Glutamatergic neuron (in vitro differentiated cells): ENCODE data around the gene DNAJB2. TPM values are rescaled to one million over a fixed set of nuclear protein-coding genes. Genes with fewer than 3 reads are reported as not detected.
"Not testable (repeated sequence)": the region's sequence is repeated elsewhere in the genome, so short reads cannot be mapped to it uniquely, and the experiment has no call there.

Source experiments
- DNase-seq: peaks from one replicate; pipeline ENCODE4 v3.0.0; 2022
- H3K27ac Mint-ChIP-seq: one replicate; pipeline ENCODE4 v1.8.0; 2020; ENCODE audit warnings: mild to moderate bottlenecking, mixed read lengths, inconsistent platforms; ENCODE audit not compliant: unreplicated experiment
- H3K27me3 Mint-ChIP-seq: one replicate; pipeline ENCODE4 v1.8.0; 2020; ENCODE audit warnings: mild to moderate bottlenecking, moderate library complexity, mixed read lengths, inconsistent platforms; ENCODE audit not compliant: unreplicated experiment
- H3K36me3 Mint-ChIP-seq: one replicate; pipeline ENCODE4 v1.8.0; 2020; ENCODE audit warnings: mild to moderate bottlenecking, mixed read lengths, inconsistent platforms; ENCODE audit not compliant: unreplicated experiment
- H3K4me1 Mint-ChIP-seq: one replicate; pipeline ENCODE4 v1.8.0; 2020; ENCODE audit warnings: mild to moderate bottlenecking, low read depth, mixed read lengths, inconsistent platforms; ENCODE audit not compliant: unreplicated experiment
- H3K4me3 Mint-ChIP-seq: one replicate; pipeline ENCODE4 v1.8.0; 2020; ENCODE audit warnings: mild to moderate bottlenecking, mixed read lengths, inconsistent platforms; ENCODE audit not compliant: unreplicated experiment
- H3K9me3 Mint-ChIP-seq: one replicate; pipeline ENCODE4 v1.8.0; 2020; ENCODE audit warnings: mild to moderate bottlenecking, moderate library complexity, mixed read lengths, inconsistent platforms; ENCODE audit not compliant: unreplicated experiment
- total RNA-seq: library from RNA; stranded (reverse); fragmentation: NEBNext Ultra II Directional; extraction: Animal tissue kit (Norgen Biotek cat#: 25700); gene quantifications from one replicate; pipeline ENCODE4 v1.2.1, GENCODE V29; 2021; ENCODE audit not compliant: unreplicated experiment
- TF ChIP-seq, protein P1 (sequence below): fragments of 200-600 bp; sonication (generic); IDR thresholded peaks from one replicate; pipeline ENCODE4 v1.5.0; 2021; ENCODE audit not compliant: partially characterized antibody, unreplicated experiment

Gene DNAJB2
- total RNA-seq, 1 donor from 2014 or later, result 124 TPM

DNA sequence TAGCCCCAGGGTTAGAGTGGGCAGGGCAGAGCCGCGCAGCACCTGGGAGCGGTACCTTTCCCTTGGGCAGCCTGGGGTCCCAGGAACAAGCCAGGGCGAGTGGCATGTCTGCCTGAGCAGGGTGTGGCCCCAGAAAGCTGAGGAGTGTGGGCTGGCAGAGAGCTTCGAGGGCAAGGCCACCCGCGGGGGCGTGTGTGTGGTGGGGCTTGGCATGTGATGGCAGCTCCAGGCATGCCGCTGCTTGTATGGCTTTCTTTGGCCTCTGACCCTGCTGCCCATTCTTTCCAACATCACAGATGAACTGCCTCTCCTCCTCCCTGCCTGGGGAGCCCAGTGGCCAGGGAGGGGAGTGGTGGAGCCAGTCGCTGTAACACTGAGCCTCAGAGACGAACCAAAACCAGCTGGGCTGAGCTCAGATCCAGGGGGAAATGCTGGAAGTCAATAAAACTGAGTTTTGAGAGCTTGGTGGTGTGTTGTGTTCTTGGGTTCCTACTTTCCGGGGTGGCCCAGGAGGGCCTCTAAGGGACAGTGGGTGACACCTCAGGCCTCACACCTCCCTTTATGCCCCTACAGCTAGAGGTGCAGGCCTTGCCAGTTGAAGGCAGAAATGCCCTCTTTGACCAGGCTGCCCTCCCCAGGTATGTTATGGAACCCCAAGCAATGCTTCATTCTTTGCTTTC is 7.4 kb downstream of the DNAJB2 start:
- H3K4me3 Mint-ChIP-seq, result peak overlapping the region; percentile 18
- DNase-seq, result no peak

DNA sequence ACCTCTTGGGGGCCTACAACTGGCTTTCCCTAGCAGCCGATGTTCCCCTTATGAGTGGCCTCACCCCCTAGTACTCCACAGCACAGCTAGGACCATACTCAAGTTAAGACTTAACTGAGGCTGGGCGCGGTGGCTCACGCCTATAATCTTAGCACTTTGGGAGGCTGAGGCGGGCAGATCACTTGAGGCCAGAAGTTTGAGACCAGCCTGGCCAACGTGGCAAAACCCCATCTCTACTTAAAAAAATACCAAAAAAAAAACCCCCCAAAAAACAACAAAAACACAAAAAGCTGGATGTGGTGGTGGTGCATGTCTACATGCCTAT is 7.9 kb downstream of the DNAJB2 start:
- H3K4me3 Mint-ChIP-seq, result not testable (repeated sequence)

More for the DNA sequence above, 7.4 kb downstream of the DNAJB2 start:
- H3K4me1 Mint-ChIP-seq, result peaks cover 14% of the 10 kb centered on the region
- H3K36me3 Mint-ChIP-seq, result no peaks in the 10 kb centered on the region
- no peak overlapping the region for H3K27ac Mint-ChIP-seq
- peaks cover 2% of the 10 kb centered on the region for H3K9me3 Mint-ChIP-seq
- no peaks in the 10 kb centered on the region for H3K27me3 Mint-ChIP-seq
- TF ChIP-seq, protein P1, sequence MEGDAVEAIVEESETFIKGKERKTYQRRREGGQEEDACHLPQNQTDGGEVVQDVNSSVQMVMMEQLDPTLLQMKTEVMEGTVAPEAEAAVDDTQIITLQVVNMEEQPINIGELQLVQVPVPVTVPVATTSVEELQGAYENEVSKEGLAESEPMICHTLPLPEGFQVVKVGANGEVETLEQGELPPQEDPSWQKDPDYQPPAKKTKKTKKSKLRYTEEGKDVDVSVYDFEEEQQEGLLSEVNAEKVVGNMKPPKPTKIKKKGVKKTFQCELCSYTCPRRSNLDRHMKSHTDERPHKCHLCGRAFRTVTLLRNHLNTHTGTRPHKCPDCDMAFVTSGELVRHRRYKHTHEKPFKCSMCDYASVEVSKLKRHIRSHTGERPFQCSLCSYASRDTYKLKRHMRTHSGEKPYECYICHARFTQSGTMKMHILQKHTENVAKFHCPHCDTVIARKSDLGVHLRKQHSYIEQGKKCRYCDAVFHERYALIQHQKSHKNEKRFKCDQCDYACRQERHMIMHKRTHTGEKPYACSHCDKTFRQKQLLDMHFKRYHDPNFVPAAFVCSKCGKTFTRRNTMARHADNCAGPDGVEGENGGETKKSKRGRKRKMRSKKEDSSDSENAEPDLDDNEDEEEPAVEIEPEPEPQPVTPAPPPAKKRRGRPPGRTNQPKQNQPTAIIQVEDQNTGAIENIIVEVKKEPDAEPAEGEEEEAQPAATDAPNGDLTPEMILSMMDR, result no peak

DNA sequence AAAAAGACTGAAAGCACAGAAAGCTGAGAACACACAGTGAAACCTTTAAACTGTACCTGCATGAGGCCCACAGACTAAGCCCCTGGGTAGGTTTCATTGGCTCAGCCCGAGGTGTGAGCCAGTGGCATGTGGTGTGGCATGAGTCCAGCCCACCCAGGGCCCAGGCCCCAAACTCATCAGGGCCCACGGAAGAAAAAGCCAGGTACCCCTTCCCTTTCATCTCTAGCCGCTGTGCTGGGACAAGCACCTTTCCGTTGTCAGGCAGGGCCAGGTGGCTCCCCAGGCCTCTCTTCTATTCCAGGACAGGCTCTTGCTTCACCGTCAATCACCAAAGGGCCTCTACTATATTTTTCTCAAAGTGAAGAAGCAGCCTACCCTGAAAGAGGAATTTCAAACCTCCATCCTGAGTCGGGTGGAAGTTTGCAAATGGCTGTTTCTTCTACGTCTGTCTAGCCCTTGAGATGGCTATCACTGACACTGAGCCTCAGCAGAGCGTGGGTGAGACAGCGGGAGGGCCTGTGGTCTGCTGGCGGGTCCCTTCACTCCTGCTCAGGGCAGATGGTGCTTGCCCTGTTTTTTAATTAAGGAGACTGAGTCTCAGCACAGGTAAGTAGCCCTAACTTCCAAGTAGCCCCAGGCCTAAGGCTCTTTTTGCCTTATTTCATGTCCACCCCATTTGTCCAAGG is 8.6 kb downstream of the DNAJB2 start:
- no peak overlapping the region for H3K4me3 Mint-ChIP-seq
- no peak overlapping the region for H3K27ac Mint-ChIP-seq
- DNase-seq, result no peak
- peaks cover 2% of the 10 kb centered on the region for H3K9me3 Mint-ChIP-seq
- TF ChIP-seq, protein P1, result no peak
- peaks cover 12% of the 10 kb centered on the region for H3K4me1 Mint-ChIP-seq
- H3K27me3 Mint-ChIP-seq, result no peaks in the 10 kb centered on the region
- H3K36me3 Mint-ChIP-seq, result no peaks in the 10 kb centered on the region

More for the DNA sequence above, 7.9 kb downstream of the DNAJB2 start:
- DNase-seq, H3K9me3 Mint-ChIP-seq, H3K27ac Mint-ChIP-seq, H3K36me3 Mint-ChIP-seq, H3K27me3 Mint-ChIP-seq: not testable (repeated sequence)
- H3K4me1 Mint-ChIP-seq, result peaks cover 13% of the 10 kb centered on the region

DNA sequence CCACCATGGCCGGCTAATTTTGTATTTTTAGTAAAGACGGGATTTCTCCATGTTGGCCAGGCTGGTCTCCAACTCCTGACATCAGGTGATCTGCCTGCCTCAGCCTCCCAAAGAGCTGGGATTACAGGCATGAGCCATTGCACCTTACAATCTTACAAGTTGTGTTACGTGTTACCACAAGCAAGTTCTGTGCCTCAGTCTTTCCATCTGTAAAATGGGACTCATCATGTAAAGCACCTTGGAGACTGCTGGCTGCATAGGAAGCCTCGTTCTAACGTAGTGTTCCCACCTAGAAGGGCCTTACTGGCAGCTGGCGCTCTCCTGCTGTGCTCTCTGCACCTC is 10.0 kb downstream of the DNAJB2 start:
- H3K4me3 Mint-ChIP-seq, result no peak overlapping the region
- peaks cover 3% of the 10 kb centered on the region for H3K27me3 Mint-ChIP-seq
- H3K4me1 Mint-ChIP-seq, result peaks cover 9% of the 10 kb centered on the region
- H3K27ac Mint-ChIP-seq, result no peak overlapping the region
- peaks cover 4% of the 10 kb centered on the region for H3K9me3 Mint-ChIP-seq
- H3K36me3 Mint-ChIP-seq, result no peaks in the 10 kb centered on the region
- no peak for DNase-seq
- TF ChIP-seq, protein P1, result no peak

DNA sequence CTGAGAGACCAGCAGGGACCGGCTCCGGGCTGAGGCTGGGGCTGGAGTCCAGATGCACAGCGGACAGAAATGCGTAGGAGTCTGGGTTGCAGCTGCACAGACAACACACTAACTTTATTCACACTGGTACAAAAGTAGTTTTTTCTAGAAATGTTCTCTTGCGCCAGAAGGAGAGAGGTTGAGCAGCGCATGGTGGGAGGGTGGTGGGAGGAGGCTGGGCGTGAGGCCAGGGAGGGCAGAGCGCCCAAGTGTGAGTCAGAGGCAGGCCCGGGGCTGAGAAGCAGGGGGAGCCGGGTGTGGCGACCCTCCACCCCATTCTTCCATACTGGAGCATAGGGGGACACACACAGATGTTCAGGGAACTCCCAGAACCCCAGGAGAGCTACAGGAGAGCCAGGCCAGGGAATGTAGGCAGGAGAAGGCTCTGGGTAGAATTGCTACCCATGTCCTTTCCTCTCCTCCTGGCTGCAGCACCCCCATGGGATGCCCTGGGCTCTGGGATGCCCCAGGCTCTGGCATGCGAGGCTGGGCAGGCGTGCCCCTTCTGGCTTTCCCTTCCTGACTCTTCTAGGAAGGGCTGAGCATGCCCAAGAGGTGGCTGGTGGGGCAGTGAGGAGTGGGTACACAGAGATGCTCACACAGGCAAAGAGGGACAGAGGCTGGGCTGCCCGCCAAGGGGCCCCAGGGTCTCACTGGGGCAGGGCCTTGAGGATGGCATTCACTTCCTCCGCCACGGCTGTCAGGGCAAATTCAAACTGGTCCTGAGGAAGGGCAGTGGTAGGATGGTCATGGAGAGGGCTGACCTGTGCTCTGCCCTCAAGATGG is 10.6 kb downstream of the DNAJB2 start:
- TF ChIP-seq, protein P1, result no peak
- peaks cover 11% of the 10 kb centered on the region for H3K4me1 Mint-ChIP-seq
- no peak for DNase-seq
- peaks cover 4% of the 10 kb centered on the region for H3K27me3 Mint-ChIP-seq
- peaks cover 5% of the 10 kb centered on the region for H3K9me3 Mint-ChIP-seq
- H3K27ac Mint-ChIP-seq, result no peak overlapping the region
- no peak overlapping the region for H3K4me3 Mint-ChIP-seq
- H3K36me3 Mint-ChIP-seq, result no peaks in the 10 kb centered on the region
